HG02588 (cell line): ENCODE data around the gene HJV.
A peak's percentile ranks its signal among the peaks of the same experiment; 100 is the strongest.

Experiments
- ATAC-seq: cut with Tn5 transposase; IDR thresholded peaks from one replicate; pipeline ENCODE4 v1.9.1; 2021; ENCODE audit warnings: mild to moderate bottlenecking, moderate library complexity; ENCODE audit not compliant: unreplicated experiment

The HJV gene

GRCh38 chr1:145978854-145979745 is 42.4 kb downstream of the HJV start:
- peak; percentile 91 for ATAC-seq

- no peak for ATAC-seq
These were observed 43.1 kb downstream of the HJV start for GRCh38 chr1:145978471-145978853.

- ATAC-seq = no peak
These were observed 43.8 kb downstream of the HJV start for GRCh38 chr1:145977486-145978470.

DNA sequence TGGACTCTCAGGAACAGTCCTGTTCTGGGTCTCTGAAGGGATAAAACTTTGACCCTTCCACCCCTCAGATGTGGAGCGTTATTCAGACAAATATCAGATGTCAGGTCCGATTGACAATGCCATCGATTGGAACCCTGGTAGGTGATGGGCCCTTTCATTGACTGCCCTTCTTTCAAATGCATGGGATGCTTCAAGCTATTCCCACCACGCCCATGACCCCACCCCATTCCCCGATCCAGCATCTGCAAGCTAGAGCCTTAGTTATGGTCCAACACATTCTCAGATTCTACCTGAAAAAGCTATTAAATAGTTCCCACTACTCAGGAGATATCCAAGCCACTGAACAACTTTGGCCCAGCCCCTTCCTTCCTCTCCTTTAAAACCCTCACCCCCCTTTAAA is 44.5 kb downstream of the HJV start:
- ATAC-seq = no peak

- no peak for ATAC-seq
These were observed 46.3 kb downstream of the HJV start for GRCh38 chr1:145975216-145975615.

- no peak for ATAC-seq
These were observed 46.8 kb downstream of the HJV start for GRCh38 chr1:145974721-145975120.

GRCh38 chr1:145972580-145972979 is 49.0 kb downstream of the HJV start:
- no peak for ATAC-seq
